HG02938 (cell line): ENCODE results near the gene CLDN14.

Experiments used
- ATAC-seq: cut with Tn5 transposase; IDR thresholded peaks from one replicate; pipeline ENCODE4 v1.9.1; 2021; ENCODE audit warnings: mild to moderate bottlenecking, moderate library complexity; ENCODE audit not compliant: unreplicated experiment

The CLDN14 gene

GRCh38 chr21:36479415-36480402 lies at the start of gene CLDN14:
TSS of gene CLDN14 (minus strand) at chr21:36480122. CDS start at chr21:36461695, 18,427 bp downstream.
- no peak for ATAC-seq

- ATAC-seq, result no peak
Observed at GRCh38 chr21:36528716-36529115, 48.8 kb upstream of the CLDN14 start.

GRCh38 chr21:36527317-36527716 lies 47.4 kb upstream of the CLDN14 start:
- no peak for ATAC-seq

GRCh38 chr21:36526104-36526503 lies 46.2 kb upstream of the CLDN14 start:
- no peak for ATAC-seq

- ATAC-seq, result no peak
Observed at GRCh38 chr21:36524477-36524876, 44.6 kb upstream of the CLDN14 start.

GRCh38 chr21:36522219-36522808 lies 42.4 kb upstream of the CLDN14 start:
- no peak for ATAC-seq

- no peak for ATAC-seq
Observed at GRCh38 chr21:36518883-36519492, 39.1 kb upstream of the CLDN14 start.

GRCh38 chr21:36517366-36518075 lies 37.6 kb upstream of the CLDN14 start:
- no peak for ATAC-seq

GRCh38 chr21:36516281-36516680 lies 36.4 kb upstream of the CLDN14 start:
- no peak for ATAC-seq

GRCh38 chr21:36513430-36513829 lies 33.5 kb upstream of the CLDN14 start:
- ATAC-seq, result no peak

- ATAC-seq, result no peak
Observed at GRCh38 chr21:36512971-36513370, 33.0 kb upstream of the CLDN14 start.

GRCh38 chr21:36511484-36512220 lies 31.7 kb upstream of the CLDN14 start:
- ATAC-seq, result no peak

GRCh38 chr21:36510911-36511310 lies 31.0 kb upstream of the CLDN14 start:
- ATAC-seq, result no peak

- ATAC-seq, result no peak
Observed at GRCh38 chr21:36509973-36510664, 30.2 kb upstream of the CLDN14 start.

- ATAC-seq, result no peak
Observed at GRCh38 chr21:36508948-36509347, 29.0 kb upstream of the CLDN14 start.

GRCh38 chr21:36507397-36508018 lies 27.6 kb upstream of the CLDN14 start:
- ATAC-seq, result no peak

GRCh38 chr21:36506482-36506881 lies 26.6 kb upstream of the CLDN14 start:
- no peak for ATAC-seq

- ATAC-seq, result no peak
Observed at GRCh38 chr21:36504067-36505058, 24.4 kb upstream of the CLDN14 start.
